Measurements from ENCODE around the gene RAB20.

DNA sequence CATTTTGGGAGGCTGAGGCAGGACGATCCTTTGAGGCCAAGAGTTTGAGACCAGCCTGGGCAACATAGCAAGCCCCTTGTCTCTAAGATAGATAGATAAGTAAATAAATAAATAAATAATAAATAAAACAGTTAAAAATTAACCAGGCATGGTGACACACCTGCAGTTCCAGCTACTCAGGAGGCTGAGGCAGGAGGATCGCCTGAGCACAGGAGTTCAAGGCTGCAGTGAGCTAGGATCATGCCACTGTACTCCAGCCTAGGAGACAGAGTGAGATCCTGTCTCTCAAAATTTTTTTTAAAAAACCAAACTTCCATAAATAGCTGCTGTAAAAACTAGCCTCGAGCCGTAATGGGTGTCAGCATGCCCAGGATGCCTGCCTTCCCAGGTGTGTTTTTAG lies 39.5 kb upstream of the RAB20 start:
- TF ChIP-seq POLR2AphosphoS5 (IDR thresholded peaks at IDR 0.05; ENCODE audit: control insufficient read depth, insufficient read depth, low read depth, low read length) (no peak), BRF1 (IDR thresholded peaks at IDR 0.05; ENCODE audit: borderline replicate concordance, extremely low read depth, insufficient read length) (no peak), BRCA1 (IDR thresholded peaks at IDR 0.05) (no peak), BRCA1 (CRISPR knock-in tag; IDR thresholded peaks at IDR 0.05) (no peak), POLR2A (conservative IDR thresholded peaks at IDR 0.05) (no peak), ZBTB7A (IDR thresholded peaks at IDR 0.05; ENCODE audit: borderline replicate concordance, control insufficient read depth, low read depth, low read length) (no peak), GABPA (tag; conservative IDR thresholded peaks at IDR 0.05; ENCODE audit: low read depth) (no peak), BCL6 (CRISPR knock-in tag; IDR thresholded peaks at IDR 0.05) (no peak), CEBPB (tag; IDR thresholded peaks at IDR 0.05) (no peak), EP300 (IDR thresholded peaks at IDR 0.05; ENCODE audit: low read length) (no peak), ATF1 (CRISPR knock-in tag; IDR thresholded peaks at IDR 0.05) (no peak), ATF1 (tag; IDR thresholded peaks at IDR 0.05) (no peak)
